NCI-H1092 treated with DMSO at 0.1 percent for 48 hours (cell line): ENCODE results near the gene KCNMB4.

Experiments
- DNase-seq: peaks from one replicate; lab custom pipeline; 2025; lab: John Stamatoyannopoulos, UW

Gene KCNMB4, protein sequence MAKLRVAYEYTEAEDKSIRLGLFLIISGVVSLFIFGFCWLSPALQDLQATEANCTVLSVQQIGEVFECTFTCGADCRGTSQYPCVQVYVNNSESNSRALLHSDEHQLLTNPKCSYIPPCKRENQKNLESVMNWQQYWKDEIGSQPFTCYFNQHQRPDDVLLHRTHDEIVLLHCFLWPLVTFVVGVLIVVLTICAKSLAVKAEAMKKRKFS

DNA sequence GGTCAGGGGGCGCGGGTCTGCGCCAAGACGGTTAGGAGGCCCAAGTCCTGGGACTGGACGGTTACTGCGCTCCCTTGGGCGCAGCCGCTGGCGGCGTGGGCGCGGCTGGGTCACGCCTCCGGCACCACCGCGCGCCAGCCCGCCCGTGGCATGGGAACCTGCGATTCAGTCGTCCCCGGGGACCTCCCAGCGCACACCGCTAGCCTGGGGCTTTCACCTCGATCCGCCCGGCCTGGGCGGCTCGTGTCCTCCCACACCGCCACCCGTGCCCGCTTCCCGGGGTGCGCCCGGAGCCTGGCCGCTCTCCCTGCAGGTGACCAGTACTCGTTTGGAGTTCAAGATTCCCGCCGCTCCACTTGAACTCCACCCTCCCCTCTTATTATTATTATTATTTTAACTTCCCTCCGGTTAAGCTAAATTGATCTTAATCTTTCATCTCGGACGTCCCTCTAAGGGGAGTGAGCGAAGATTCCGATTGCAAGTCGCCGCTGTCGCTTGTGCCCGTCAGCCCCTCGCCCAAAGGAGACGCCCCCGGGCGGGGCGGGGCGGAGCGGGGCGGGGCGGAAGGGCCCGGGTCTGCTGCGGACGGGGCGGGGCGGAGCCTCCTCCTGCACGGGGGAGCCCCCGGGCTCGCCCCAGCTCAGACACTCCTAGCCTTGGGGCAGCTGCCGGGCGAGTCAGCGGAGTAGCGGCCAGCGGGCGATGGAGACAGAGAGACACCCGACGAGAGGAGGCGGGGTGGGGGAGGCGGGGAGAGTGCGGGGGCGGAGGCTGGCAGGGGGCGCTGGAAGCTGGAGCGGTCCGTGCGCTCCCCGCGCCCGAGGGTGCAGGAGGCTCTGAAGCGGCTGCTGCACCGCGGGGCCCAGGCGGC is at the start of gene KCNMB4:
Gene KCNMB4 (plus strand): TSS at position 643 of the 871 bp plus-strand sequence. CDS start 445 bp downstream, outside the sequence.
- peak; percentile 25 for DNase-seq

DNA sequence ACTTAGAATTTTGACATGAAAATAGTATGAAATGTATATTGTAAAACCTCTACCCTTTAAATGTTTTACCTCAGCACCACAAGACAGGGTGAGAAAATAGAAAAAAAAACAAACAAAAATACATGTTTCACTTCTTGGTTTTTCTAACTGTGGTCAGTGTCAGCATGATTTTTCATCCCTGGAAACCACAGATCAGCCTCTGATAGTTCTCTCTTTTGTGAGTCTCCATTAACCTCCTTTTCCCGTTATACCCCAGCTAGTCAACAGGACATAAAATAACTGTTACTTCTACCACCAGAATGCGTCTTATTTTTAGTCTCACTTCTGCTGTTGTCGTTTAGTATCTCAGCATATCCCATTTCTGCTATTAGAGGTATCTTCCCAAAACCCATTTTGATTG is 48.3 kb upstream of the KCNMB4 start:
- no peak for DNase-seq

DNA sequence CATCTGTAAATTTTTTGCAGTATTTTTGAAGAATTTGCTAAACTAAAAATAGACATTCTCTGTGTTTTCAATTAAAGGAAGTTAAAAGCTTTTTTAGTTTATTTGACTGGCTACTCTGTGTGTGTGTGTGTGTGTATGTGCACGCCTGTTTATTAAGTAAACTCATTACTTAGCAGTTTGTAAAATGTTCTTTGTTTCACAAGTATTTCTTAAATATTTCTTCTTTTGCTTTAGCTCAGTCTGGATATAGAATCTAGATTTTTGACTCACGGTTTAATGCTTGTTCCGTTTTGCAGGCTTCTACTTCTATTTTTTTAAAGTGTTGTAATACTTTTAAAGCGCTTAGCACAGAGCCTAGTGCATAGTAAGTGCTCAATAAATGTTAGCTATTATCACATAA is 46.5 kb upstream of the KCNMB4 start:
- DNase-seq = no peak

DNA sequence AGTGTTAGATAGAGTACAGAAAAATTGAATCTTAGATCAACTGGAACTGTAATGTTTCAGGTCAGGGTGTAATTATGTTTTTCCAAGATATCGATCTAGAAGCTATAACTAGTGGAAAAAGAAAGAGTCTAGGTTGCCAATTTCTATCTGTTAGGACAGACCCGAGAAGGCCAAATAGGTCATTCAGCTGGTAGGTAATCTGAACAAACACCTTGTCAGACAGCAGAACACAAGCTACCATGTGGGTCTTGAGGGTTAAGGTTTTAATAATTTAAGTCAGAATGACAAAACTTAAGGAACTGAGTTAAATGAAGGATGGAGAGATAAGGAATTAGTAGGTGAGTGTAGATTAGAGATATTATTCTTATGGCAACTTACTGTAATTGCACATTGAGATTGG is 44.9 kb upstream of the KCNMB4 start:
- no peak for DNase-seq

DNA sequence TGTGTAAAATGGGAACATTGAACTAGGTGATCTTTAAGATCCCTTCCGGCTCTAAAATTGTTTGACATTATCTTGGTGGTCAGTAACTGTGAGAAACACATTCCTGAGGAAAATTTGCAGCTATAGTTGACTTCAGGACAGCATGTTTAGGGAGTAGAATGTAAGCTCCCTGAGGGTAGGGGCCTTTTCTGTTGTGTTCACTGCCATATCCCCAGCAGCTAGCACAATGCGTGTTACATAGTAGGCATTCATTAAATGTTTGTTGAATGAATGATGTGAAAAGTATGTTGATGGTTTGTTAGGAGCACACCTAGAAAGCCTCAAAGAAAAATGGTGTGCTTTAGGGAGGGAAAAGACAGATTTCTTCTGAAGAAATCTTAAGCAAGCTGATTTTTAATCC is 38.5 kb upstream of the KCNMB4 start:
- DNase-seq = no peak

DNA sequence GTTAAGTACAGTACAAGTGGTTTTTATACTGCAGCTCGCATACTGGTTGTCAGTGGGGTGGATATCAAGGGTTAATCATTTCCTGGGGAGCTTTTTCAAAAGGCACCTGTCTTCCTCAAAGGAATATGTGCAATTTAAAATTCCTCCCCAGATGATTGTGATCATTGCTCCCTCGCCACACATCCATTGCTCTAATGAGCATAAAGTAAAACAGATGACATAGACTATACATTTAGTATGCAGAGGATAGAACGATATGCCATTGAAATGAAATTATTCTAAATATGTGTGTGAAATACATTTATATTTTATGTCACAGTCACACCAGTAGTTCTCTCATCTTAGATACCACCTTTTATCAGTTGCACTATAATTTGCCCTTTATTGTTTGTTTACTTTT is 36.4 kb upstream of the KCNMB4 start:
- no peak for DNase-seq

DNA sequence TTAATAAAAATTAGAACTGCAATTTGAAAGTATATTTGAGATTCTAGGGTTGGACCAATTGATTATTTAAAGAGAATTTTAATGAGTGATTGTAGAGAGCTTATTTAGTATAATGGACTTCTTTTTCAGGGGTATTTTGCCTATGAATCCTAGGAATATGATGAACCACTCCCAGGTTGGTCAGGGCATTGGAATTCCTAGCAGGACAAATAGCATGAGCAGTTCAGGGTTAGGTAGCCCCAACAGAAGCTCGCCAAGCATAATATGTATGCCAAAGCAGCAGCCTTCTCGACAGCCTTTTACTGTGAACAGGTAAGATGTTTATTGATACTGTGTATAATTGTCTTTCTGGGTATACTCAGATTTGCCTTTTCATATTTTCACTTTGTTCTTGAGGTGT is 35.9 kb upstream of the KCNMB4 start:
- no peak for DNase-seq

DNA sequence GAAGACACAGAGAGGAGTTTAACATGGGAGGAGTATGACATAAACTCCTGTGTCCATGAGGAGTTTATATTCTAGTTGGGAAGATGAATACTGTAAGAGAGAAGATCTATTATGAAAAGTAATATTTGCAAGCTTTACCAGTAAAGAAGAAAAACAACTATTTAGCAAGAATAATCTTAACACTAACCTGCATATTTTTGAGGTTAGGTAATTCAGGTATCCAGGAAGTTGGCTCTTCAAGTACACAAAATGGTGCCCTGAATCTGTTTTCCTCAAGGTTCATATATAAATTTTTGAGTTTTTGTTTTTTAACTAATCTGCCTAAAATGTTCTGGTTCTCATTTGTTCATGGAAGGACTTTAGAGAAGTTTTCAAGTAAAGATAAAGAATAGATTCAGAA is 33.9 kb upstream of the KCNMB4 start:
- no peak for DNase-seq

DNA sequence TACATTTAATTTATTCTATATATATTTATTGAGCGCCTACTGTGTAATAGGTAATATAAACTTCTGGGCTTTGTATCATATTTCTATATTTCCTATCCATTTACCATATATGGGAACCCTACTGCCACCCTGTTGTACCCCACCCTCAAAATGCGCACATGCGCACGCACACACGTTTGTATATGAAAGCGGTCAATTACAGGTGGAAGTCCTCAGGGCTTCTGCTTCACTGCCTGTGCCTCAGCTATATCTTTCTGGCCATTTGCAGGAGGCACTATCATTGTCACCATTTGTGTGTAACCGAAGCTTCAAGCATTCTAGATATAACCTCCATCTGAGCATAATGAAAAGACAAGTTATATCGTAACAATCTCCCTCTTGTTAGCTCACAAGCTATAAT is 31.3 kb upstream of the KCNMB4 start:
- no peak for DNase-seq

DNA sequence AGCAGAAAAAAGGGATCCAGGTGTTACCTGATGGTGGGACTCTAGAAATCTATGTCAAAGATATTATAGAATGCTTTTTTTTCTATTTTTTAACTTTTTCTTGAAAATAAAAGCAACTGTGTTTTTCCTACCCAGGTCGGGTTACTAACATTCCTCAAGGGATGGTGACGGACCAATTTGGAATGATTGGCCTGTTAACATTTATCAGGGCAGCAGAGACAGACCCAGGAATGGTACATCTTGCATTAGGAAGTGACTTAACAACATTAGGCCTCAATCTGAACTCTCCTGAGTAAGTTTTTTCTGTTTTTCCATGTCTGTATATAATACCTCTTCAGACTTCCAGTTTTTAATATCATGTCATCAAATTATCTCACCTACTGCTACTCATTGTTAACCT is 27.6 kb upstream of the KCNMB4 start:
- no peak for DNase-seq

DNA sequence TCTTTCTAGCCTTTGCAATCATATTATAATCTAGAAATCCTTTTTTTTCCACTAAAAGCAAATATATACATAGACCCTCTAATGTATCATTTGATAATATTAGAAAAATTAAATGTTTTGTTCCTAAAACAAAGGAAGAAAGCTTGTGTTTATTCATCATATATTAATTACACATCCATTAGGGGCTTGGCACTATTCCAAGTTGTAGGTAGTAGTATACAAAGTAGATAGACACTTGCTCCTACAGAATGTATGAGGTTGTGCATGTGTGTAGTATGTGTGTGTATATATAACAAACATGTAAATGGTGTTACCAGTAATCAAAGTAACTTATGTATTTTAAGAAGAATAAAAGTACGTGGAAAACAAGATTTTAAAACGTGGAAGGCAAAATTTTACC is 15.0 kb upstream of the KCNMB4 start:
- no peak for DNase-seq

DNA sequence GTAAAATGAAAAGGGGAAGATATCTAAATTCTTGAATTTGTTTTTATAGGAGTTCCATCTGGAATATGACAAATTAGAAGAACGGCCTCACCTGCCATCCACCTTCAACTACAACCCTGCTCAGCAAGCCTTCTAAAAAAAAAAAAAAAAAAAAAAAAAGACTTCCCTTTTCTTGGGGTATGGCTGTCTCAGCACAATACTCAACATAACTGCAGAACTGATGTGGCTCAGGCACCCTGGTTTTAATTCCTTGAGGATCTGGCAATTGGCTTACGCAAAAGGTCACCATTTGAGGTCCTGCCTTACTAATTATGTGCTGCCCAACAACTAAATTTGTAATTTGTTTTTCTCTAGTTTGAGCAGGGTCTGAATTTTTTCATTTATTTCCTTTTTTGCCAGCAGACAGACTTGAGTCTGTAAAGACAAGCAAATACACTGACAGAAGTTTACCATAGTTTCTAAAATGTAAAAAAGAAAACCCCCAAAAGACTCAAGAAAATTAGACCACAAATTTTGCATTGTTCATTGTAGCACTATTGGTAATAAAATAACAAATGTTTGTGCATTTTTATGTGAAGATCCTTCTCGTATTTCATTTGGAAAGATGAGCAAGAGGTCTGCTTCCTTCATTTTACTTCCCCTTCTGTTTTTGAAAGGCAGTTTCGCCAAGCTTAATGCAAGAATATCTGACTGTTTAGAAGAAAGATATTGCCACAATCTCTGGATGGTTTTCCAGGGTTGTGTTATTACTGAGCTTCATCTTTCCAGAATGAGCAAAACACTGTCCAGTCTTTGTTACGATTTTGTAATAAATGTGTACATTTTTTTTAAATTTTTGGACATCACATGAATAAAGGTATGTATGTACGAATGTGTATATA is 12.1 kb upstream of the KCNMB4 start:
- no peak for DNase-seq

DNA sequence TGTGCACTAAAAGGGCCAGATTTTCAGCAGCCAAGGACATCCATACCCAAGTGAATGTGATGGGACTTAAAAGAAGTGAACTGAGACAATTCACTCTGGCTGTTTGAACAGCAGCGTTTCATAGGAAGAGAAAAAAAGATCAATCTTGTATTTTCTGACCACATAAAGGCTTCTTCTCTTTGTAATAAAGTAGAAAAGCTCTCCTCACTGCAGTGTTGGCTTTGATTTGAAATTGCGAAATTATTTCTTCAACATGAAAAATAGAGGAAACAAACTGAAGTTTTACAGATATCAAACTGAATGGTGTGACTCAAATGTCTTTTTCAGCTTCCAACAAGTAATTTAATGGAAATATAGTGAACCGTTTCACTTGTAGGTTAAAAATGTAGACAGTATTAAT is 11.3 kb upstream of the KCNMB4 start:
- DNase-seq = no peak

DNA sequence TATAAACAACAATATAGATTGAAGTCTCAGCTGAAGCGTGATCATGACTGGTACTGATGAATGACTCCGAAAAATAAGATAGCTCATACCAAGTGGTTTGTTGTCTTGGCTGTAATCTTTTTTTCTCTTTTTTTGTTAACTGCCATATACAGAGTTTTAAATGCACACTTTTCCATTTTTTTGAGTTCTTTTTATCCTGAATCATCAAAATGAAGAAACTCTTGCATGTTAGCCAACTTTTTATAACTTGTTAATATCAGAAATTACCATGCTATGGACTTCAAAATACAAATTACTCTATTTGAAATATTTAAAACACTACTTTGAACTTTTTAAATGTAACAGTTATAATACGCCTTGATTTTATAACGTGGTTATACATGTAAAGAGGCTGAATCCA is 10.1 kb upstream of the KCNMB4 start:
- DNase-seq = no peak

DNA sequence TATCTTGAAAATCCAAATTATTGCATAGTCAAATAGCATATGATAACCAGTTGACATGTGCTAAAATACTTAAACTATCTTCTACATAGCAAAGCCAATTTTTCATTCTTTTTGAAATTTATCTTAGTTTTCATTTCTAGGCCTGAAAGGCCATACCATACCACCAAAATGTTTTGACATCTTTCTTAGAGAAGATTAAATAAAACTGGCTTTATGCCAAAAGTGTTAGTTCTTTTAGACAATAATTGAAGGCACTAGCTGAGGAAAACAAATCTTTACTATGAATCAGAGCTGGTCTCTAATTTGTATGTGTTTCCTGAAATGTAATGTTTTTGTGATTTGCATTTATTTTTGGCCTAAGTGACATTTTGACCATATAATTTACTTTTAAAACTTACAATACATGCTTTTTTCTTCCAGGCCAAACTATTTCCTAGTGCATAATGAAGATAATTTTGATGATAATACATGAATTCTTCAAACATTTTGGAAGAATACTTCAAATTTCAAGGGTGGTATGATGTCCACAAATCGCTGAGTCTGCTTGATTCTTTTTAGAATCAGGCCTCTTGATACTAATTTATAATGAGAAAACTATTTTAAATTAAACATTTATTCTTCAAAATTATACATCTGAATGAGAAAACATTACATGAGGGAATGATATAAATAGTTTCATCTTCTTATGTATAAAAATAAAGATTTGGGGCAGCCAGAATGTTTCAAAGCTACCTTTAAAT is 6.5 kb upstream of the KCNMB4 start:
- no peak for DNase-seq

DNA sequence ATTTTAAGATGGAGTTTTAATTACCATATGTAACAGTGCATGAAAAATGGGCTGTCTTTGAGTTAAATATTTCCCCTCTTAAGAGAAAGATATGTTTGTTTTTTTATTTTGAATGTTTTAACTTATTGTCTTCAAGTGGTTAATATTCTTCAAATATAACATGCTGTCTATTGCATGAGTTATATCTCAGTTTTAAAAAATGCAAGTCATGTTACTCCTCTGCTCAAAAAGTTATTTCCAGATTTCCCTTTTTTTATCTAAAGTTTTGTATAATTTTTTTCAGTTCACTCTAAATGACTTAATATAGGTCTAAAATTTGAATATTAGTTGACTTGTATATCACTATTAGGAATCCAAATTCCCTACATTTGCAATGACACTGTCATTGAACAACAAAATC is 5.9 kb upstream of the KCNMB4 start:
- DNase-seq = no peak

DNA sequence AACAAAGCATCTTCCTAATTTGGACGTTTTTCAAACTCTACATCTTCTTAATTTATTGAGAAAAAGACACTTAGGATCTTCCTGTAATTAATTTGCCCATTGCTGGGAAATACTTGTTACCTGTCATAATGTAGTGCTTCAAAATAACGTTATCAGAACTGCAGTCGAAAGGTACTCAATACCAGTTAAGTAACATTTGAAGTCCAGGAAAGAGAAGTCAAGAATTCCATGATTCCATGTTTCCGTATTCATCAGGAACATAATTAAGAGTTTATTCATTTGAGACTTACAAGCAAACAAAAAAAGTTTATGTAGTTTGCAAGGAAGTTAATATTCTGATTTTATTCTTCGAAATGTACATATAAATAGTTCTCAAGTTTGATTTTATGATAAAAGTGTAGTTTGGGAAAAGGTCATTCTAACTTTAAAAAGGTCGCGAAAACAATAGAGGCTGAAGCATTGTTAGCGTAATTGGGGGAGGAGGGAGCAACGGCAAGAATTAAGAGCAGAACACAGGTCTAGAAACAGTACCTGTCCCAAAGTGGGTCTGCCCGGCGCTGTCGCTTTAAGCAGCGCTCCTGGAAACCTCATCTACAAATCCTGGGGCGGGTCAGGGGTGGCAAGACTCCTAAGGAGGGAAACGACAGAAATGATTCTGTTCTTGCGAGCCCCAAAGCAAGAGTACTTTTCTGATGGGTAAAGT is 1.2 kb upstream of the KCNMB4 start:
- no peak for DNase-seq

DNA sequence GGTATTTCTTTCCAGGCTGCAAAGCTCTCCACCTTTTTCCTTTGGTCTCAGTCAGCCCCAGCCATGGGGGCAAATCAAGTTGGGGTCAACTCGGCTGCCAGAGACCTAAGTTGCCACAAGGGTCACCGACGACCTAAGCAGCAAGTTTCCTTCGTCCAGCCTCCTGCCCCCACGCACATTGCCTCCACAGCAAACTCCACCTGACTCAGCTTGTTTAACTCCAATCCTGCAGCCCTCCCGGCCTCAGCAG is 767 bp upstream of the KCNMB4 start:
- no peak for DNase-seq

DNA sequence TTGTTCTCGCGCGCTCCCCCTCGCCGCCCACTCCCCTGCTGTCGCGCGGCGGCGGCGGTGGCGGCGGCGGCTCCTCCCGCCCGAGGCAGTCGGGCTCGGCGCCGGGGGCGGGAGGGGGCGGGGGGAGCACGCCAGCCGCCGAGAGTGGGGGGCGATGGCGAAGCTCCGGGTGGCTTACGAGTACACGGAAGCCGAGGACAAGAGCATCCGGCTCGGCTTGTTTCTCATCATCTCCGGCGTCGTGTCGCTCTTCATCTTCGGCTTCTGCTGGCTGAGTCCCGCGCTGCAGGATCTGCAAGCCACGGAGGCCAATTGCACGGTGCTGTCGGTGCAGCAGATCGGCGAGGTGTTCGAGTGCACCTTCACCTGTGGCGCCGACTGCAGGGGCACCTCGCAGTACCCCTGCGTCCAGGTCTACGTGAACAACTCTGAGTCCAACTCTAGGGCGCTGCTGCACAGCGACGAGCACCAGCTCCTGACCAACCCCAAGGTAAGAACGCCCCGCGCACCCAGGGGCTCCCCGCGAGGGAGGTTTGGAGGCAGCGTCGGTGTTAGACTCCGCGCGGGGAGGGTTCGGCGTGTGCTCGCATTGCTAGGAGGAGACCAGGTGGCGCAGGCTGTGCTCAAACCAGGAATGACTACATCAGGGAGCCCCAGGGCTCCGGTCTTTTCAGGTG is 629 bp downstream of the KCNMB4 start:
- peak; percentile 25 for DNase-seq

DNA sequence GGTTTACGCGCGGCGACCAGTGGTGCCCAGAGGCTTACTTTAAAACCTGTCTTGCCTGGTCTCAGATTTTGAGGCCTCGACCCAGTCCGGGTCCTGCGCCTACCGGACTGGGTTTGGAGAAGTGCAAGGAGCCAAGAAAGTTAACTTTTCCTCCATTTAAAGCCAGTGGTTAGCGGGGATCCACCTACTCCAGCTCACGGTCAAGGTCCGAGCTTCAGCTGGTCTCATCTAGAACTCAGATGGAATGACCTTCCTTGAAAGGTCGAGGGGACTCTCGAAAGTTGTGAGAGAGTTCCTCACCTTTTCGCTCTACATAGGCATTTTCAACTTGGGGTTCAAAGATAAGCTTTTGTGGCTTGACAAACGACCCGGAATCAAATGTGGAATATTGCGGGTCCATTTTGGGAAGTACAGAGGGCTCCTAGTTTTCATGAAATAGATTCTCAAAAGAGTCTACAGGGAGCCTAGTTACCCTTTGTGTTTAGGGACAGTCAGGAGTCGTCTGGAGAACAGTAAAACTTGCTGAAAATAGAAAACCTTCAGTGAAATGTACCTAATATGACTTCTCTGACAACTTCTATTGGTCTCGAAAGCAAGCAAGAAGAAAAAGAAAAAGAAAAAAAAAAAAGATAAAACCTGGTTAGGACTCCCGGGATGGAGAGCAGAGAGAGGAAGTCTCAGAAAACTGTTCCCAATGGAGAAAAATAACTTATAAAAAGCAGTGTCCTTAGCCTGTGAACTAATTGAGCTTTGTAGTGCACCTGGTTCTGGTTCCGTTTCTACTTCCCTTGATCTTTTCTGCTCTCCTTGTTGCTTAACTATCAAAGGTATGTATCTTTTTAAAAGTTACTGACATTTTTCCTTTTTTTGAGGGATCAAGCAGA is 1.4 kb downstream of the KCNMB4 start:
- no peak for DNase-seq
